Measurements from ENCODE around the gene PALLD. TPM values are rescaled to one million over a fixed set of nuclear protein-coding genes. Genes with fewer than 3 reads are reported as not detected.

Gene PALLD
- total RNA-seq, 1 experiment from 2014 or later = 23.7 TPM

DNA sequence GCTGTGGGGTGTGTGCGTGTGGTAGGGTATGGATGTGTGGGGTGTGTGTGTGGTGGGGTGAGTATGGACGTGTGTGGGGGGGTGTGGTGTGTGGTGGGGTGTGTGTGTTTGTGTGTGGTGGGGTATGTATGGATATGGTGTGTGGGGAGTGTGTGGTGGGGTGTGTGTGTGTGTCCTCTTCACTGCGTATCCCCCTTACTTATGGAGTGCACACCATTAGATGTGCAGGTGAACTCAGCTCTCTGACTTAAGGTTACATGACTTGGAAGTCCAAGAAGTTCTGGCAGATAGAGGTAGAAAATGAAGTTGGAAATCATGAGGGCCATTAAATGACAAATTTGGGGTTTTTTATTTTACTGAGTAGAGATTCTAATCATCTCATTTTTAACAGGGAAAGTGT, 182.5 kb downstream of the PALLD start (continued):
- TF ChIP-seq MXD4 (CRISPR knock-in tag; IDR thresholded peaks at IDR 0.05; ENCODE audit: borderline replicate concordance) (no peak), TP53 (CRISPR knock-in tag; IDR thresholded peaks at IDR 0.05) (no peak), RORB (CRISPR knock-in tag; IDR thresholded peaks at IDR 0.05) (no peak), ATF1 (CRISPR knock-in tag; IDR thresholded peaks at IDR 0.05) (no peak), ZNF671 (CRISPR knock-in tag; IDR thresholded peaks at IDR 0.05) (no peak), ZNF416 (CRISPR knock-in tag; IDR thresholded peaks at IDR 0.05) (no peak), JAZF1 (CRISPR knock-in tag; IDR thresholded peaks at IDR 0.05) (no peak)
- TF ChIP-seq, protein P1, sequence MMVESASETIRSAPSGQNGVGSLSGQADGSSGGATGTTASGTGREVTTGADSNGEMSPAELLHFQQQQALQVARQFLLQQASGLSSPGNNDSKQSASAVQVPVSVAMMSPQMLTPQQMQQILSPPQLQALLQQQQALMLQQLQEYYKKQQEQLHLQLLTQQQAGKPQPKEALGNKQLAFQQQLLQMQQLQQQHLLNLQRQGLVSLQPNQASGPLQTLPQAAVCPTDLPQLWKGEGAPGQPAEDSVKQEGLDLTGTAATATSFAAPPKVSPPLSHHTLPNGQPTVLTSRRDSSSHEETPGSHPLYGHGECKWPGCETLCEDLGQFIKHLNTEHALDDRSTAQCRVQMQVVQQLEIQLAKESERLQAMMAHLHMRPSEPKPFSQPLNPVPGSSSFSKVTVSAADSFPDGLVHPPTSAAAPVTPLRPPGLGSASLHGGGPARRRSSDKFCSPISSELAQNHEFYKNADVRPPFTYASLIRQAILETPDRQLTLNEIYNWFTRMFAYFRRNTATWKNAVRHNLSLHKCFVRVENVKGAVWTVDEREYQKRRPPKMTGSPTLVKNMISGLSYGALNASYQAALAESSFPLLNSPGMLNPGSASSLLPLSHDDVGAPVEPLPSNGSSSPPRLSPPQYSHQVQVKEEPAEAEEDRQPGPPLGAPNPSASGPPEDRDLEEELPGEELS (CRISPR knock-in tag; IDR thresholded peaks at IDR 0.05) = no peak
- TF ChIP-seq, protein P2, sequence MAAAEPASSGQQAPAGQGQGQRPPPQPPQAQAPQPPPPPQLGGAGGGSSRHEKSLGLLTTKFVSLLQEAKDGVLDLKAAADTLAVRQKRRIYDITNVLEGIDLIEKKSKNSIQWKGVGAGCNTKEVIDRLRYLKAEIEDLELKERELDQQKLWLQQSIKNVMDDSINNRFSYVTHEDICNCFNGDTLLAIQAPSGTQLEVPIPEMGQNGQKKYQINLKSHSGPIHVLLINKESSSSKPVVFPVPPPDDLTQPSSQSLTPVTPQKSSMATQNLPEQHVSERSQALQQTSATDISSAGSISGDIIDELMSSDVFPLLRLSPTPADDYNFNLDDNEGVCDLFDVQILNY (CRISPR knock-in tag; IDR thresholded peaks at IDR 0.05) = no peak
- TF ChIP-seq, protein P3, sequence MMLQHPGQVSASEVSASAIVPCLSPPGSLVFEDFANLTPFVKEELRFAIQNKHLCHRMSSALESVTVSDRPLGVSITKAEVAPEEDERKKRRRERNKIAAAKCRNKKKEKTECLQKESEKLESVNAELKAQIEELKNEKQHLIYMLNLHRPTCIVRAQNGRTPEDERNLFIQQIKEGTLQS (CRISPR knock-in tag; conservative IDR thresholded peaks at IDR 0.05) = no peak
- TF ChIP-seq, protein P4, sequence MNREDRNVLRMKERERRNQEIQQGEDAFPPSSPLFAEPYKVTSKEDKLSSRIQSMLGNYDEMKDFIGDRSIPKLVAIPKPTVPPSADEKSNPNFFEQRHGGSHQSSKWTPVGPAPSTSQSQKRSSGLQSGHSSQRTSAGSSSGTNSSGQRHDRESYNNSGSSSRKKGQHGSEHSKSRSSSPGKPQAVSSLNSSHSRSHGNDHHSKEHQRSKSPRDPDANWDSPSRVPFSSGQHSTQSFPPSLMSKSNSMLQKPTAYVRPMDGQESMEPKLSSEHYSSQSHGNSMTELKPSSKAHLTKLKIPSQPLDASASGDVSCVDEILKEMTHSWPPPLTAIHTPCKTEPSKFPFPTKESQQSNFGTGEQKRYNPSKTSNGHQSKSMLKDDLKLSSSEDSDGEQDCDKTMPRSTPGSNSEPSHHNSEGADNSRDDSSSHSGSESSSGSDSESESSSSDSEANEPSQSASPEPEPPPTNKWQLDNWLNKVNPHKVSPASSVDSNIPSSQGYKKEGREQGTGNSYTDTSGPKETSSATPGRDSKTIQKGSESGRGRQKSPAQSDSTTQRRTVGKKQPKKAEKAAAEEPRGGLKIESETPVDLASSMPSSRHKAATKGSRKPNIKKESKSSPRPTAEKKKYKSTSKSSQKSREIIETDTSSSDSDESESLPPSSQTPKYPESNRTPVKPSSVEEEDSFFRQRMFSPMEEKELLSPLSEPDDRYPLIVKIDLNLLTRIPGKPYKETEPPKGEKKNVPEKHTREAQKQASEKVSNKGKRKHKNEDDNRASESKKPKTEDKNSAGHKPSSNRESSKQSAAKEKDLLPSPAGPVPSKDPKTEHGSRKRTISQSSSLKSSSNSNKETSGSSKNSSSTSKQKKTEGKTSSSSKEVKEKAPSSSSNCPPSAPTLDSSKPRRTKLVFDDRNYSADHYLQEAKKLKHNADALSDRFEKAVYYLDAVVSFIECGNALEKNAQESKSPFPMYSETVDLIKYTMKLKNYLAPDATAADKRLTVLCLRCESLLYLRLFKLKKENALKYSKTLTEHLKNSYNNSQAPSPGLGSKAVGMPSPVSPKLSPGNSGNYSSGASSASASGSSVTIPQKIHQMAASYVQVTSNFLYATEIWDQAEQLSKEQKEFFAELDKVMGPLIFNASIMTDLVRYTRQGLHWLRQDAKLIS (CRISPR knock-in tag; IDR thresholded peaks at IDR 0.05; ENCODE audit: borderline replicate concordance) = no peak
- TF ChIP-seq, protein P5, sequence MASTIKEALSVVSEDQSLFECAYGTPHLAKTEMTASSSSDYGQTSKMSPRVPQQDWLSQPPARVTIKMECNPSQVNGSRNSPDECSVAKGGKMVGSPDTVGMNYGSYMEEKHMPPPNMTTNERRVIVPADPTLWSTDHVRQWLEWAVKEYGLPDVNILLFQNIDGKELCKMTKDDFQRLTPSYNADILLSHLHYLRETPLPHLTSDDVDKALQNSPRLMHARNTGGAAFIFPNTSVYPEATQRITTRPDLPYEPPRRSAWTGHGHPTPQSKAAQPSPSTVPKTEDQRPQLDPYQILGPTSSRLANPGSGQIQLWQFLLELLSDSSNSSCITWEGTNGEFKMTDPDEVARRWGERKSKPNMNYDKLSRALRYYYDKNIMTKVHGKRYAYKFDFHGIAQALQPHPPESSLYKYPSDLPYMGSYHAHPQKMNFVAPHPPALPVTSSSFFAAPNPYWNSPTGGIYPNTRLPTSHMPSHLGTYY (CRISPR knock-in tag; IDR thresholded peaks at IDR 0.05) = no peak

DNA sequence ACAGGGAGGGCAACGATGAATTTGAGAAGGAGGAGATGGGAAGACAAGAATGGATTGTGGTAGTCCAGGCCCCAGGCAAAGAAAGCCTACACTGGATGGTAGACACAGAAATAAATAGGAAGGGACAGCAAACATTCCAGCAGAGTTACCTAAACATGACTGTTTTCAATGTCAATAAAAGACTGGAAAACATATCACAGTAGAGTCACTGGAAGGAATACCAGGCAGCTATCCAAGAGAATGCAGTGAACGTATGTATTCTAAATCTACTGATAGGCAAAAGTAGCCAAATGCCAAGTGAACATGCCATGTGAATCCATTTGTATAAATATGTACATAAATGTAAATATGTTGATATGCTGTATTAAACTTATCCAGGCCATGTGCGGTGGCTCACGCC, 183.0 kb downstream of the PALLD start:
- CTCF ChIA-PET = no interaction called here
- Mint-ChIP-seq H3K27me3 (ENCODE audit: low read depth) (no peaks in the 10 kb centered on the region), H3K4me3 (no peak overlapping the region), H3K27ac (no peak overlapping the region), H3K4me1 (peaks cover 7% of the 10 kb centered on the region), H3K36me3 (no peaks in the 10 kb centered on the region), H3K9me3 (no peaks in the 10 kb centered on the region)
- POLR2A ChIA-PET = no interaction called here
- DNase-seq (ENCODE audit: low spot score) (no peak), ATAC-seq (no peak)
- TF ChIP-seq ZNF423 (CRISPR knock-in tag; IDR thresholded peaks at IDR 0.05) (no peak), ESRRA (CRISPR knock-in tag; IDR thresholded peaks at IDR 0.05; ENCODE audit: borderline replicate concordance) (no peak), ETV6 (CRISPR knock-in tag; IDR thresholded peaks at IDR 0.05) (no peak), ZNF219 (CRISPR knock-in tag; IDR thresholded peaks at IDR 0.05; ENCODE audit: borderline replicate concordance) (no peak), FOXK1 (CRISPR knock-in tag; IDR thresholded peaks at IDR 0.05) (no peak)
- TF ChIP-seq, protein P6, sequence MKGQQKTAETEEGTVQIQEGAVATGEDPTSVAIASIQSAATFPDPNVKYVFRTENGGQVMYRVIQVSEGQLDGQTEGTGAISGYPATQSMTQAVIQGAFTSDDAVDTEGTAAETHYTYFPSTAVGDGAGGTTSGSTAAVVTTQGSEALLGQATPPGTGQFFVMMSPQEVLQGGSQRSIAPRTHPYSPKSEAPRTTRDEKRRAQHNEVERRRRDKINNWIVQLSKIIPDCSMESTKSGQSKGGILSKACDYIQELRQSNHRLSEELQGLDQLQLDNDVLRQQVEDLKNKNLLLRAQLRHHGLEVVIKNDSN (CRISPR knock-in tag; IDR thresholded peaks at IDR 0.05) = no peak
- TF ChIP-seq, protein P7, sequence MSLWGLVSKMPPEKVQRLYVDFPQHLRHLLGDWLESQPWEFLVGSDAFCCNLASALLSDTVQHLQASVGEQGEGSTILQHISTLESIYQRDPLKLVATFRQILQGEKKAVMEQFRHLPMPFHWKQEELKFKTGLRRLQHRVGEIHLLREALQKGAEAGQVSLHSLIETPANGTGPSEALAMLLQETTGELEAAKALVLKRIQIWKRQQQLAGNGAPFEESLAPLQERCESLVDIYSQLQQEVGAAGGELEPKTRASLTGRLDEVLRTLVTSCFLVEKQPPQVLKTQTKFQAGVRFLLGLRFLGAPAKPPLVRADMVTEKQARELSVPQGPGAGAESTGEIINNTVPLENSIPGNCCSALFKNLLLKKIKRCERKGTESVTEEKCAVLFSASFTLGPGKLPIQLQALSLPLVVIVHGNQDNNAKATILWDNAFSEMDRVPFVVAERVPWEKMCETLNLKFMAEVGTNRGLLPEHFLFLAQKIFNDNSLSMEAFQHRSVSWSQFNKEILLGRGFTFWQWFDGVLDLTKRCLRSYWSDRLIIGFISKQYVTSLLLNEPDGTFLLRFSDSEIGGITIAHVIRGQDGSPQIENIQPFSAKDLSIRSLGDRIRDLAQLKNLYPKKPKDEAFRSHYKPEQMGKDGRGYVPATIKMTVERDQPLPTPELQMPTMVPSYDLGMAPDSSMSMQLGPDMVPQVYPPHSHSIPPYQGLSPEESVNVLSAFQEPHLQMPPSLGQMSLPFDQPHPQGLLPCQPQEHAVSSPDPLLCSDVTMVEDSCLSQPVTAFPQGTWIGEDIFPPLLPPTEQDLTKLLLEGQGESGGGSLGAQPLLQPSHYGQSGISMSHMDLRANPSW (CRISPR knock-in tag; conservative IDR thresholded peaks at IDR 0.05; ENCODE audit: low read depth) = no peak
- TF ChIP-seq, protein P8, sequence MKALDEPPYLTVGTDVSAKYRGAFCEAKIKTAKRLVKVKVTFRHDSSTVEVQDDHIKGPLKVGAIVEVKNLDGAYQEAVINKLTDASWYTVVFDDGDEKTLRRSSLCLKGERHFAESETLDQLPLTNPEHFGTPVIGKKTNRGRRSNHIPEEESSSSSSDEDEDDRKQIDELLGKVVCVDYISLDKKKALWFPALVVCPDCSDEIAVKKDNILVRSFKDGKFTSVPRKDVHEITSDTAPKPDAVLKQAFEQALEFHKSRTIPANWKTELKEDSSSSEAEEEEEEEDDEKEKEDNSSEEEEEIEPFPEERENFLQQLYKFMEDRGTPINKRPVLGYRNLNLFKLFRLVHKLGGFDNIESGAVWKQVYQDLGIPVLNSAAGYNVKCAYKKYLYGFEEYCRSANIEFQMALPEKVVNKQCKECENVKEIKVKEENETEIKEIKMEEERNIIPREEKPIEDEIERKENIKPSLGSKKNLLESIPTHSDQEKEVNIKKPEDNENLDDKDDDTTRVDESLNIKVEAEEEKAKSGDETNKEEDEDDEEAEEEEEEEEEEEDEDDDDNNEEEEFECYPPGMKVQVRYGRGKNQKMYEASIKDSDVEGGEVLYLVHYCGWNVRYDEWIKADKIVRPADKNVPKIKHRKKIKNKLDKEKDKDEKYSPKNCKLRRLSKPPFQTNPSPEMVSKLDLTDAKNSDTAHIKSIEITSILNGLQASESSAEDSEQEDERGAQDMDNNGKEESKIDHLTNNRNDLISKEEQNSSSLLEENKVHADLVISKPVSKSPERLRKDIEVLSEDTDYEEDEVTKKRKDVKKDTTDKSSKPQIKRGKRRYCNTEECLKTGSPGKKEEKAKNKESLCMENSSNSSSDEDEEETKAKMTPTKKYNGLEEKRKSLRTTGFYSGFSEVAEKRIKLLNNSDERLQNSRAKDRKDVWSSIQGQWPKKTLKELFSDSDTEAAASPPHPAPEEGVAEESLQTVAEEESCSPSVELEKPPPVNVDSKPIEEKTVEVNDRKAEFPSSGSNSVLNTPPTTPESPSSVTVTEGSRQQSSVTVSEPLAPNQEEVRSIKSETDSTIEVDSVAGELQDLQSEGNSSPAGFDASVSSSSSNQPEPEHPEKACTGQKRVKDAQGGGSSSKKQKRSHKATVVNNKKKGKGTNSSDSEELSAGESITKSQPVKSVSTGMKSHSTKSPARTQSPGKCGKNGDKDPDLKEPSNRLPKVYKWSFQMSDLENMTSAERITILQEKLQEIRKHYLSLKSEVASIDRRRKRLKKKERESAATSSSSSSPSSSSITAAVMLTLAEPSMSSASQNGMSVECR (CRISPR knock-in tag; IDR thresholded peaks at IDR 0.05; ENCODE audit: borderline replicate concordance) = no peak

All from WTC11 (cell line).